Breast epithelium (tissue), 3 donors: Measurements from ENCODE around the gene ETV2.

ENCODE experiments used
- CTCF ChIP-seq, 3 donors: fragments of 450-650 bp; IDR thresholded peaks; one replicate each; pipeline ENCODE4 v1.5.1; 2016 to 2017; ENCODE audit warnings: antibody characterized with exemption in 3 of 3, mild to moderate bottlenecking in 3 of 3, moderate library complexity in 3 of 3
- POLR2A ChIP-seq: fragments of 450-650 bp; IDR thresholded peaks from one replicate; pipeline ENCODE4 v1.6.1; 2016; ENCODE audit warnings: antibody characterized with exemption, mild to moderate bottlenecking, moderate library complexity

- TF ChIP-seq CTCF (IDR thresholded peaks at IDR 0.05) (no peak), POLR2A (no peak)
These were observed 45.6 kb upstream of the ETV2 start for GRCh38 chr19:35595928-35596327.
